Stimulated activated CD4-positive, alpha-beta T cell treated with anti-CD3 and anti-CD28 coated beads, Interleukin-12 subunit alpha, Interleukin-12 subunit beta, amount 100 ng/mL, for 48 hours (primary cell): ENCODE results near the gene COTL1.
"Not testable (repeated sequence)": the region's sequence is repeated elsewhere in the genome, so short reads cannot be mapped to it uniquely, and the experiment has no call there.

Experiments
- DNase-seq, 3 donors: peaks; one replicate each; pipeline ENCODE4 v3.0.0-alpha.2; 2020; ENCODE audit warnings: low read depth in 2 of 3, low spot score in 1 of 3

COTL1 gene

DNA sequence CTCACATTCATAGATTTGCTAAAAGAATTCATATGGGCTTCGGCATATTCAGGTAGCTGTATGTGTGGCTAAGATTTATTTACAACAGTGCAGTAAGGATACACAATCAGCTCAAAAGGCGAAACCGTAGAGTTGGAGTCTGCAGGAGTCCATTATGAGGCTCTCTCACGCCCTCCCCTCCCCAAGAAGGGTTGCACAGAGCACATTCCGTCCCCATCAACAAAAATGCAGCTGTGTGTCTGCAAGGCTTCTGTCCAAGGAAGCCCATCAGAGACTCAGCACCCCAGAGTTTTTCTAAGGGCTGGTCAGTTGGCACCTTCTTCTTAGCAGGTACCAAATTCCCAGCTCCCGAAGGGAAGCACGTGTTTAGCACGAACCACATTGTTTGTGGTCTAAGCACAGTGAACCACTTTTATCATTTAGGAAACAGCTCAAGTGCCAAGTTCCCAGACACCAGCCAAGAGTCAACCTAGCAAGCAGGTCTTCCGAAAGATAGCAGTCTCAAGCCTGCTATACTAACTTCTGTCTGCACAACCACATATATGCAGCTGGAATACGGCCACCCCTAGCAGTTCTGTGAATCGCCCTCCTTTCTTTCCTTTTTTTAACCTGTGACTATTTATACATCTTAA is 84.9 kb downstream of the COTL1 start:
- DNase-seq, result no peak

DNA sequence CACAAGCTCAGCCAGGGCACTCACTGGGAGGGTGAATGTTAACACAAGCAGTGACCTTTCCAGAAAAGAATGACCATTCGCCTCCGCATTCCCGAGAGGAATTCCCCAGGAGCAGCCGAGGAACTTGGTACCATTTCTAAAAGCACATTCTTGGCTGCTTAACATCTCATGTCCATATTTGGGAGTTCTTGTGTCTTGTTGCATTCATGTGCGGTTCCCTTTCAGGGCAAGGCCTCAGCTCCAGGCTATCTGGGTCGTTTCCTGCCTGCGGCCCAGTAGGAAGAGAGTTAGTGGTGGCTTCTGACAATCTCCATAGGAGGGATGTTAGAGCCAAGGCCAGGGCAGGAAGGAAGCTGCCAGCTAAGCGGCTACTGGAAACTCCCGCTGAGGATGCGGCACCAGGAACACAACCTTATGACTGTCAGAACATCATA is 85.6 kb downstream of the COTL1 start:
- DNase-seq, result no peak

DNA sequence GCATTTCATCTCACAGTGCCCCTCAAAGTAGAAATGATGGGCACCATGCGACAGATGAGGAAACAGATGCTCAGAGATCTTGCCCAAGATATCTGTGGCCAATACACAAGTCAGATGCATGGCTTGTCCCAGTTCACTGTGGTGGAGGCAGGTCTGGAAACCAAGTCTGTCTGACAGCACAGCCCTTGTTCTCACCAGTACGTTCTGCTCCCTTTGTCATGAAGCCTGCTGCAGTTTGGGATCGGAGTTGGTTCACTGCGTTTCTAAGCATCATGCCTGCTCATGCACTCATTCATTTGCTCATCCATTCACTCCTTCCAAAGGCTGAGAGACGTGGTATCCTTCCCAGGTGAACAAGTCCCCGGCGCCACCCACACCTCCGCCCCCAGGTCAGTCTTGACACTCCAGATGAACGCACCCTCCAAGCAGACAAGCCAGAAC is 86.2 kb downstream of the COTL1 start:
- DNase-seq, result no peak

DNA sequence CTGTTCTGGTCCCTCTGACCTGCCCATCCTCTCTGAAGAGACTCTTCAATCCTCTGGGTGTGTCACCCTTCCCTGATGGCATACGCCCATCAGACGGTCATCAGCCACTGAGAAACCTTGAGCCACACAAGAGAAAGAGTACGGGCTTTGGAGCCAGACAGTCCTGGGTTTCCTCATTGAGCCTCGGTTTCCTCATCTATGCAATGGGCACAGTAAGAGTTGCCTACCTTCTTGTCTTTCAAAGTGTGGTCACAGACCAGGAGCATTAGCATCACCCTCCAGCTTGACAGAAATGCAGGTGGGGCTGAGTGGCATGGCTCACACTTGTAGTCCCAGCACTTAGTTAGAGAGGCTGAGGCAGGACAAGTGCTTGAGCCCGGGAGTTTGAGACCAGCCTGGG is 87.3 kb downstream of the COTL1 start:
- no peak for DNase-seq

DNA sequence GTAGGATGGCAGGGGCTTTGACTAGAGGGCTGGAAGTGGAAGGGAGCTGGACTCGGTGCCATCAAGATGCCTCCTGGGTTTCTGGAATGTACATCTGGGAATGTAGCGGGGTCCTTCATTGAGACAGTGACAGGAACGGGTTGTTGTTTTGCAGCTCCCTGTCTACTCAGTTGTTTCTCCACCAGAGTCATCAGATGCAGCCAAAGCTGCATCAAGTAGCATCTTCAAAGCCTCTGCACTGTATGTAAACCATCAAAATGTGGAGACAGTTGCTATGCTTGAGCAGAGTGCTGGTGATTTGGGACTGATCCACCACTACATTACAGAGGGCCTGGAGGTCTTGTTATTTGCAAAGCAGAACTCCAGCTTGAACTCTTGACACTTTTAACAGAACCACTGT is 88.3 kb downstream of the COTL1 start:
- DNase-seq, result no peak

DNA sequence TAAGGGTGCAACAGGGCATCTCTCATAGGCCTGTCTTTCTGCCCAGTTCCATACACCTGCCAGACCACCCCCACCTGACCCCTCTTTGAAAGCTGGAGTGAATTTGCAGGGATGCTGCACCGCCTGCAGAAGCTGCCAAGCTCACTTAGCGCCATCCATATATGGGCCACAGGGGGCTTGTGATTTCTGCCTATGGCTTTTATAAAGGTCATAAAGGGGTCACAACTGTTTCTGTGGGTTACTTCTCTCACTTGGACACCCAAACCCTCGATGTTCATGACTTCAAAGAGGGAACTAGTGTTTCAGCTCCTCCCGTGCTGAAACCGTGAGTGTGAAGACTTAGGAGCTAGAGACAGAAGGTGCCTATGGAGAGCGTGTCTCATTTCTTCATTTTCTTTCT is 89.6 kb downstream of the COTL1 start:
- DNase-seq, result no peak

DNA sequence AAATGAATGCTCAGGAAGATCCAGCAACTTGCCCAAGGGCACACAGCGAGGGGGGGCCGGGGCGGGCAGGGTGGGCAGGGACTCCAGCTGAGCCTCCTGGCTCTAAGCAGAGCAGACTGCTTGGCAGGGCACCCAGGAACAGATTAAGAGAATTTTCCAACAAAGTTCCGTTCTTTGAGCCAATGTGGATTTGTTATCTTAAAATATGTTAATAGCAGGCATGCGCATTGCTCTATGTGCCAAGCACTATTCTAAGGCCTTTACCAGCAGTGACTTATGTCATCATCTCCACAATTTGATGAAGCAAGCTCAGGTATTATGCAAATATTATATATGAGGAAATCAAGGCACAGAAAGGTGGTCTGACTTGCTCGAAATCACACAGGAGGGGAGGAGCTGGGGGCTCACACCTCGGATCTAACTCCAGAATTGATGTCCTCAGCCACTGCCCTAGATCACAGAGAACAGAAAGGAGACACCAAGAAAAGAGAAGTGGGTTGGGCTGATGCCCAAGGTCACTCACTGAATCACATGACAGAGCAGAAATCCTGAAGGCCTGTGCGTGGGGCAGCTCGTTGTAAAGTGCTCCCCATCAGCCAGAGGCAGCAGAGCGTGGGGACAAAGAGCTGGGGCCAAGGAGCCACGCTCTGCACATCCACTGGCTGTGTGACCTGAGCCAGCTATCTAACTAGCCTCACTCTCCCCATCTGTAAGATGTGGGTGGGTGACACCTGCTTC is 90.2 kb downstream of the COTL1 start:
- DNase-seq, result no peak

DNA sequence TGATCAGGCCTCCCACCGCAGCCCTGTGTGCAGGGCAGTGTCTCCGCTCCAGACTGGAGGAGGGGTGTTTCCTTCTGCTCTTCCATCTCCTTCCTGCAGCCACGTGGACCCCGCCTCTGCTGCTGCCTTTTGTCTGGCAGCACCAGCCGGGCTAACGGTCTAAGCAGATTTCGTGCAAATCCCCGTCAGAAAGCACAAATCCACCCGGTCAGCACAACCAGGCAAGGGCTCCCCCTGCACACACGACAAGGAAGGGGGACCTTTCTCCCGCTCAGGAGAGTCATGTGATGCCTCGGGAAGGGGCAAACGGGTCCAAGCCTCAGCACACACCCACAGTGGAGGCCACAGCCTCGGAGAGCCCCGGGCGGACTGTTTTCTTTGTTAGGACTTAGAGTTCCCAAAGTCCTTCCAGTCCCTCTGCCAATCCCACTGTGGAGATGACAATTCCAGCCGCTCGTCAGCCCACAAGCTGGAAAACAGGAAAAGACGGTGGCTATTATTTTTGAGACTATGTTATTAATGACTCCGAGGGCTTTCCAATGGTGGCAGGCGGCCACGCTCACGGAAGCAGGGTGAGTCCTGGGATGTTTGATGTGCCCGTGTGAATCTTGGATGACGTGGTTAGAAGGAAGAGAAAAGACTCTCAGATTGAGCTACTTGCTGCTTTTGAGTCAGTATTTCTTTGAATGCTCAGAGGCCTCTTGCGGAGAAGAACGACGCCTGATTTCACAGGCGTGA is 90.9 kb downstream of the COTL1 start:
- DNase-seq, result no peak

DNA sequence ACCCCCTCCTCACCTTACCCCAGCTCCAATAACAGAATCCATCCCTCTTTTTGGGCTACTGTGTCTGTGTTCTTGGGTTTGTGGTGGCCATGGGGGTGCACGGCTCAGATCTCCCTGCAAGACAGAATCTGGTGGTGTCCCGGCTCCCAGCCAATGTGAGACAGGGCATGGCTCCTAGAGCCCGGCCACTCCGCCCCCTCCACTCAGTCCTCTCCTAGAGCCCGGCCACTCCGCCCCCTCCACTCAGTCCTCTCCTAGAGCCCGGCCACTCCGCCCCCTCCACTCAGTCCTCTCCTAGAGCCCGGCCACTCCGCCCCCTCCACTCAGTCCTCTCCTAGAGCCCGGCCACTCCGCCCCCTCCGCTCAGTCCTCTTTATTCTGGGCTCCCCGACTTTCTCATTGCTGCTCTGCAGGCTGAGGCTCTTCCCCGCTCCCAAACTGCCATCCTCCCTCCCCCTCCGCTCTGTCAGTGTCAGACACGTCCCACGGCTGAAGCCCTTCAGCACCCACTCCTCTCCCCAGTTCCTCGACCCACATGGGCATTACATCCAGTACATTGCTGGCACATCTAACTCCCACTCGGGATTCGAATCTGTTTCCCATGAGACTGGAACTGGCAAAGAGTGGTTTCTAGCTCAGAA is 92.8 kb downstream of the COTL1 start:
- not testable (repeated sequence) for DNase-seq

DNA sequence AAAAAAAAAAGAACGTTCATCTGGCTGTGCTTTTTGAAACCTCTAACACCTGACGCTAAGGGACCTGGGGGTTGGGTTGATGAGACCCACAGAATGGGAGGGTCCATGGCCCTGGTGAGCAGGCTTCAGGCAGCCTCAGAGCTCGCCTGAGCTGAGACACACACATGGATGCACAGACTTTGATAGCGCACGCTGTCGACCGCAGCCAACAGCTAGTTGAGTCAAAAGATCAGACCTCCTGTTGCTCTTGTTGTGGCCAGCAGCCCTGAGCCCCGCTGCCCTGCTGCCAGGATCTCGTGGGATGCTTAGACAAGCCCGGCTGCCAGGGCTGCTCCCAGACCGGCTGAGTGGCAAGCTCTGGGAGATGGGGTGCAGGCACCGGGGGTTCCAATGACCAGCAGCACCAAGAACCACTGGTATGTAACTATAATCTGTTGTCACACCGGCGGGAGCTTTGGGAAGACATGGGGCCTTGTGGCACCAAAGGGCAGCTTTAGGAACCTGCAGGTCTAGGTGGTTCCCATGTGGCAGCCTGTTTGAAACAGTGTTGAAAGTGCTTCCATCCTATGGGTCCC is 93.4 kb downstream of the COTL1 start:
- no peak for DNase-seq

DNA sequence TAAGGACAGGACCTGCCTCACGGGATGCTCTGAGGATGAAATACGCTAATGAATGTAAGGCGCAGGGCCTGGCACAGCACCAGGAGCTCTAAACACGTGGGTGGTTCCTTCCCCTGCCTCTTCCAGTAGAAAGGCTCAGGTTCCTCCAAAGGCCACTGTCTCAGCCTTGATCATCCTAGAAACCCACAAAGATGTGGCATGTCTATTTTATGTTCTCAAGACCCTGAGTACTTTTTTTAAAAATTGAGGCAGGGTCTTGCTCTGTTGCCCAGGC is 96.4 kb downstream of the COTL1 start:
- no peak for DNase-seq

DNA sequence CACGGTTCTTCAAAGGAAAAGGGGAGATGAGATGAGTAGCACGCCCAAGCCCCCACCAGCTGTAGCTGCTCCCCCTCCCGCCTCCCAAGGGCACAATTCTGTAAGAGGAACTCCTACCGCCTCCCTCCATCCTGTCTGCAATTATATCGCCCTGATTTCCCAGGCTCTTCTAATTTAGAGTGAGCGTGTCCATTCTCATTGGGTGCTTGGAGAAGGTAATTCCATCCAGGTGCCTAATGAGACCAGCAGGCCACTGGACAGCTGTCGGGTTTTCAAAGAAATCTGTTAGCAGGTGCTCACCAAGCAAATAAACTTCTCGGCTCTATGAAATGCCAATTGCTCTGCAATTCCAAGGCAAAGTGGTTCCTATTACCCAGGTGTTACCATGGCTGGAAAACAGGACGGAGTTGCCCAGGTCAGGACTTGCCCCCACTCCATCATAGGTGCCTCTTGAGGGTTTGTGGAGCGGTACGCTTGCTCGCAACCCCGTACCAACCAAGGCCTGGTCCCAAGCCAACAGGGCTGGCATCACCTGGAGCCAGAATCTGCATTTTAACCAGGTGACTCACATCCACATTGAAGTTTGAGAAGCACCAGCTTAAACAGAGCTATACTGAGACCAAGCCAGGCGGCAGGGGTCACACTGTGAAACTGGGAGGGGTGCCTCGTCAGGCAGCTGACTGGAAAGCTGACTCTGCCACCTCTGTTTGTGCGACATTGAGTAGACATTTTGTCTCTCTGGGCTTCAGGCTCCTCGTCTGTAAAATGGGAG is 97.0 kb downstream of the COTL1 start:
- no peak for DNase-seq

DNA sequence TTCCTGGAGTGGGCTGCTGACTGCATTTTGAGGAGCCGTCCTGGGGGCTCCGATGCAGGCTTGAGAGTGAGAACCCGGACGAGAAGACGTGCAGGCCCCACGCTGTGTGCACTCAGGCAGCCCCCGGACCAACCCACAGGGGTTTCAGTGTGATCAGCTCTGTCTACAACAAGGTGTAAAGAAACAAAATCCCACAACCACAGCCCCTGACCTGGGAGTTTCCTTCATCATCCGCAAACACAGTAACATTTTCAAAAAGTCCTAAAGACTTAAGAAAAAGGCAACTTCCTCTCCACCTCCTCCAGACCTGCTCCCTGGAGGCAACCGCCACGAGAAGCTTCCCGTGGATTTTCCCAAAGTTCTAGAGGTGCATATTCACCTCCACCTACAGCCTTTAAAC is 98.0 kb downstream of the COTL1 start:
- no peak for DNase-seq

DNA sequence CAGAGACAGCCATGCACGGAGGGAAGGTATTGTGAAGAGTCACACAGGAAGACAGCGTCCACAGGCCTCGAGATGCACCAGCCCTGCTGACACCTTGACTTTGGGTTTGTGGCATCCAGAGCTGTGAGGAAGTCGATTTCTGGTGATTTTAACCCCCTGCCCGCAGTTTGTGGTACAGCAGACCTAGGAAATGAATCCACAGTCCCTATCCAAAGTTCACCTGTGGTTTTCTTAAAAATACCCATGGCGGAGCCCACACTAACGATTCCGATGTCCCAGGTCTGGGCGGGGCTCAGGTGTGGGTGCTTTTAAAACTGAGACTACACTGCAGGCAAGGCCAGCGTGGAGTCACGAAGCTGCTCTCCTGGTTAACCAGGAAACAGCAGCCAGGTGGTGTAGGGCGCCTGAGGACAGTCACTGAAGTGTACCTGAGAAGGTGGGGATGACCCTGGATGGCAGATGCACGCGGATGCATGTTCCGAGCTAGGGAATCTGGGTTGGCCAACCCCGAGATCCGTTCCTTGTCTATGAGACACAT is 99.0 kb downstream of the COTL1 start:
- DNase-seq, result peak in 1 of 3 donors; percentile 49

DNA sequence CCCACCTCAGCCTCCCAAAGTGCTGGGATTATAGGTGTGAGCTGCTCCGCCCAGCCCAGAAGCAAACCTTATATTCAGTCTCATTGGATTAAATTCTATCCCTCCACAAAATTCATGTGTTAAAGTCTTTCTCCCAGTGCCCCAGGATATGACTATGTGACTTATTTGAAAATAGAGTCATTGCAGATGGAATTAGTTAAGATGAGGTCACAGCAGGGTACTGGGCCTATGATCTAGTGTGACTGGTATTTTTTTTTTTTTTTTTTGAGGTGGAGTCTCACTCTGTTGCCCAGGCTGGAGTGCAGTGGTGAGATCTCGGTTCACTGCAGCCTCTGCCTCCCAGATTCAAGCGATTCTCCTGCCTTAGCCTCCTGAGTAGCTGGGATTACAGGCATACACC is 99.7 kb downstream of the COTL1 start:
- DNase-seq, result not testable (repeated sequence)

DNA sequence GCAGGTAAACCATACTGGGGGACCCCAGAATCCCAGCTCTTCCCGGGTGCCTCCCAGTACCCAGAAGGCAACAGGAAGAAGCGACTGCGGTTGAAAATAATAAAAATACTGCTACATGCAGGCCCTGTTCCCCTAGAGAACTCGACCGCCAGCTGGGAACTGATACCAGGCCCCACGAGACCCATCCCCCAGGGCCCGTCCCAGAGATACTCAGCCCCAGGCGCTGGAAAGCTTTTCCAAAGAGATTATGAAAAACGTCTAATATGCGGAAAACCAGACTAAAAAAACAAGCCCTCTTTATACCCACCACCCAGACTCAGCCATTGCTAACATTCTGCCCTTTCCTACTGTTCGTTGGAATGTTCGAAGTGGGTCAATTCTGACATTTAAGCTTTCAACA is 100.5 kb downstream of the COTL1 start:
- DNase-seq, result no peak
